Nephron (organoid): ENCODE measurements around the gene MAPKAP1.

Experiments
- H3K27ac Mint-ChIP-seq, 3 experiments: 2 replicates each; pipeline ENCODE4 v1.8.0; 2020; ENCODE audit warnings: mixed read lengths in 3 of 3, mild to moderate bottlenecking in 2 of 3, moderate library complexity in 1 of 3
- H3K27me3 Mint-ChIP-seq: 2 replicates; pipeline ENCODE4 v1.8.0; 2021; ENCODE audit warnings: low read depth, mild to moderate bottlenecking, moderate library complexity, mixed read lengths
- H3K36me3 Mint-ChIP-seq: 2 replicates; pipeline ENCODE4 v1.8.0; 2020; ENCODE audit warnings: low read depth, mixed read lengths
- H3K4me1 Mint-ChIP-seq: 2 replicates; pipeline ENCODE4 v1.8.0; 2020; ENCODE audit warnings: mixed read lengths
- H3K4me3 Mint-ChIP-seq, 3 experiments: 2 replicates each; pipeline ENCODE4 v1.8.0; 2020; ENCODE audit warnings: mild to moderate bottlenecking in 3 of 3, mixed read lengths in 3 of 3, moderate library complexity in 2 of 3
- H3K9me3 Mint-ChIP-seq: 2 replicates; pipeline ENCODE4 v1.8.0; 2020; ENCODE audit warnings: mixed read lengths
- CTCF ChIP-seq, 3 experiments: fragments of 200-600 bp; sonication (generic); IDR thresholded peaks; one replicate each; pipeline ENCODE4 v1.5.0; 2021; ENCODE audit warnings: antibody characterized with exemption in 3 of 3; ENCODE audit not compliant: unreplicated experiment in 3 of 3

Gene MAPKAP1

DNA sequence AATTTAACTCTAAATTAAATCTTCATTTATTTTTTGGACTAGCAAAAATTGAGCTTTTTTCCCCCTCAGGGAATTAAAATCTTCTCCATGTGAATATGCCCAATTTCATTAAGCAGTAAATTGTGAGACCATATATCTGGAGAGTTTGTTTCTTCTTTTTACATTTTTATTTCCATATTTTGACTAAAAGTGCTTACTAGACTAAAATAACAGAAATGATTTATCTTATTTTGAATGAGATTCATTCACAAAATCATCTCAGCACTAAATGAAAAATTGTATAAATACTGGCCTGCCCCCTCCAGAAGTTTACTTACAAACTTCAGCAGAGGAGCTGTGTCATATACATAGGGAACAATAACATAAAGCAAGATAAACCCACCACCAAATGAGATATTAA is 26.6 kb downstream of the MAPKAP1 start:
- Mint-ChIP-seq H3K9me3 (no peaks in the 10 kb centered on the region), H3K36me3 (peaks cover 5% of the 10 kb centered on the region), H3K27me3 (no peaks in the 10 kb centered on the region), H3K27ac (peak overlapping the region in 2 of 3 experiments; percentile 11 to 58), H3K4me3 (no peak overlapping the region), H3K4me1 (peaks cover 45% of the 10 kb centered on the region)
- TF ChIP-seq CTCF (IDR thresholded peaks at IDR 0.05; ENCODE audit: unreplicated experiment in 3 of 3), result no peak

GRCh38 chr9:125679597-125680189 is 27.3 kb downstream of the MAPKAP1 start:
- no peaks in the 10 kb centered on the region for H3K9me3 Mint-ChIP-seq
- H3K27ac Mint-ChIP-seq, result no peak overlapping the region
- peaks cover 43% of the 10 kb centered on the region for H3K4me1 Mint-ChIP-seq
- no peak for TF ChIP-seq CTCF (IDR thresholded peaks at IDR 0.05; ENCODE audit: unreplicated experiment in 3 of 3)
- no peaks in the 10 kb centered on the region for H3K36me3 Mint-ChIP-seq
- H3K4me3 Mint-ChIP-seq, result no peak overlapping the region
- H3K27me3 Mint-ChIP-seq, result no peaks in the 10 kb centered on the region

GRCh38 chr9:125674981-125675973 is 31.7 kb downstream of the MAPKAP1 start:
- Mint-ChIP-seq H3K27me3 (no peaks in the 10 kb centered on the region), H3K27ac (peak overlapping the region in 1 of 3 experiments; percentile 11), H3K4me1 (peaks cover 16% of the 10 kb centered on the region), H3K4me3 (no peak overlapping the region), H3K9me3 (no peaks in the 10 kb centered on the region), H3K36me3 (peaks cover 10% of the 10 kb centered on the region)
- no peak for TF ChIP-seq CTCF (IDR thresholded peaks at IDR 0.05; ENCODE audit: unreplicated experiment in 3 of 3)

DNA sequence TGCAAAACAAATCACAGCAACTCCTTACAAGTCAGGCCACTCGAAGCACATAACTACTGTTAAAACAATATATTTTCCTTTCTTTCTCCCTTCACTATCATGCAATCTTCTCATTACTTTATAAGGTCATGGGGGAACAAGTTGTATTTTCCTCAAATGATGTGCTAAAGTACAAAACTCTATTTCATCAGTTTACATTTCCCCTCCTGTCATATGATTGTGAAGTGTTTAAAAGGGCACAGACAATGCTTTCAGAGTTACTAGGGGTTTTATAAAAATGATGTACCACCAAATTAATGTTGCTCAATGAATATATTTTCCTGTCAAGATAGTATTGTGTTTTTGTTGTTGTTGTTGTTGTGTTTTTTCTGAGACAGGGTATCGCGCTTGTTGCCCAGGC is 34.1 kb downstream of the MAPKAP1 start:
- Mint-ChIP-seq H3K27me3 (no peaks in the 10 kb centered on the region), H3K36me3 (peaks cover 12% of the 10 kb centered on the region), H3K4me1 (peaks cover 11% of the 10 kb centered on the region), H3K9me3 (no peaks in the 10 kb centered on the region), H3K27ac (no peak overlapping the region), H3K4me3 (no peak overlapping the region)
- TF ChIP-seq CTCF (IDR thresholded peaks at IDR 0.05; ENCODE audit: unreplicated experiment in 3 of 3), result no peak

DNA sequence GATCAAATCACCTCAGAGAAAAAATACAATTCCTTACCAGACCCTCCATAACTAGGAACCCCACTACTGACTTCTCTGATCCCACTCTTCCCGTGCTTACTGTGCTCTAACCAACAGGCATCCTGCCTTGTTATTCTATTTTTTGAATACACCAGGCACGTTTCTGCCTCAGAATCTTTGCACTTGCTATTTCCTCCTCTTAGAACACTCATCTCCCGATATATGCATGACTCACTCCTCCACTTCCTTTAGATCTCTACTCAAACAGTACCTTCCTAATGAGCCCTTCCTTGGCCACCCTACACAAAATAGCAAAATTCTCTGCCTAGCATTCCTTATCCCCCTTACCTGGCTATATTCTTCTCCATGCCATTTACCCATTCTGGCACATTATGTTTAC is 43.9 kb downstream of the MAPKAP1 start:
- H3K4me1 Mint-ChIP-seq, result no peaks in the 10 kb centered on the region
- no peak overlapping the region for H3K4me3 Mint-ChIP-seq
- H3K36me3 Mint-ChIP-seq, result peaks cover 27% of the 10 kb centered on the region
- no peaks in the 10 kb centered on the region for H3K27me3 Mint-ChIP-seq
- H3K9me3 Mint-ChIP-seq, result no peaks in the 10 kb centered on the region
- TF ChIP-seq CTCF (IDR thresholded peaks at IDR 0.05; ENCODE audit: unreplicated experiment in 3 of 3), result no peak
- H3K27ac Mint-ChIP-seq, result no peak overlapping the region
